ENCODE results near the gene GINM1.
A peak's percentile ranks its signal among the peaks of the same experiment; 100 is the strongest.

GINM1 gene

GRCh38 chr6:149558029-149558428 is 8.1 kb upstream of the GINM1 start:
- no peak overlapping the region for H4K8ac ChIP-seq (ENCODE audit: low read depth, low read length)
- H3K4me1 ChIP-seq (ENCODE audit: control insufficient read depth in 1 of 2, insufficient read depth in 2 of 2, low read length in 2 of 2), result no peaks in the 10 kb centered on the region
- no peak overlapping the region for H2BK12ac ChIP-seq (ENCODE audit: low read length)

GRCh38 chr6:149559389-149559788 is 6.8 kb upstream of the GINM1 start:
- H3K79me2 ChIP-seq (ENCODE audit: control insufficient read depth, insufficient read depth, low read length, poor library complexity), result no peaks in the 10 kb centered on the region
- WGBS (ENCODE audit: extremely low coverage, insufficient coverage, insufficient read length), result no CpG with 5 or more reads among the region's 2 CpGs
- H3K23ac ChIP-seq (ENCODE audit: low read length), result no peak overlapping the region
- H3K4me3 ChIP-seq (ENCODE audit: low read depth, low read length), result no peak overlapping the region
- H2AFZ ChIP-seq (ENCODE audit: insufficient read depth, low read length, poor library complexity), result no peak overlapping the region
- H4K8ac ChIP-seq (ENCODE audit: low read depth, low read length), result no peak overlapping the region
- no peak for DNase-seq
- no peaks in the 10 kb centered on the region for H3K79me1 ChIP-seq (ENCODE audit: low read length)
- H3K4ac ChIP-seq (ENCODE audit: low read depth, low read length), result no peak overlapping the region
- H3K14ac ChIP-seq (ENCODE audit: low read length), result no peak overlapping the region
- no peak overlapping the region for H2BK5ac ChIP-seq (ENCODE audit: low read depth, low read length, poor library complexity)
- H3K36me3 ChIP-seq (ENCODE audit: control insufficient read depth in 1 of 2, insufficient read depth in 2 of 2, low read length in 2 of 2), result no peaks in the 10 kb centered on the region
- H3K27ac ChIP-seq (ENCODE audit: low read depth, low read length), result no peak overlapping the region
- H2AK5ac ChIP-seq (ENCODE audit: low read length), result no peak overlapping the region
- no peaks in the 10 kb centered on the region for H3K9me3 ChIP-seq (ENCODE audit: insufficient read depth, low read depth, low read length)
- H4K12ac ChIP-seq (ENCODE audit: low read depth, low read length), result no peak overlapping the region
- H3K4me2 ChIP-seq (ENCODE audit: low read length), result no peak overlapping the region
- no peak overlapping the region for H4K91ac ChIP-seq (ENCODE audit: low read depth, low read length)
- no peaks in the 10 kb centered on the region for H3K4me1 ChIP-seq (ENCODE audit: control insufficient read depth in 1 of 2, insufficient read depth in 2 of 2, low read length in 2 of 2)
- H2BK120ac ChIP-seq (ENCODE audit: insufficient read depth, low read length, poor library complexity), result no peak overlapping the region
- H3K18ac ChIP-seq (ENCODE audit: low read length), result no peak overlapping the region
- H3K9ac ChIP-seq (ENCODE audit: low read length), result no peak overlapping the region
- no peak overlapping the region for H2BK12ac ChIP-seq (ENCODE audit: low read length)
- H3K27me3 ChIP-seq (ENCODE audit: insufficient read depth, low read length), result no peaks in the 10 kb centered on the region

More at GRCh38 chr6:149558029-149558428, 8.1 kb upstream of the GINM1 start:
- no peaks in the 10 kb centered on the region for H3K27me3 ChIP-seq (ENCODE audit: insufficient read depth, low read length)
- no peak overlapping the region for H3K4ac ChIP-seq (ENCODE audit: low read depth, low read length)
- H3K79me2 ChIP-seq (ENCODE audit: control insufficient read depth, insufficient read depth, low read length, poor library complexity), result no peaks in the 10 kb centered on the region
- no peak overlapping the region for H2AFZ ChIP-seq (ENCODE audit: insufficient read depth, low read length, poor library complexity)
- no peak overlapping the region for H3K27ac ChIP-seq (ENCODE audit: low read depth, low read length)
- no peak overlapping the region for H4K91ac ChIP-seq (ENCODE audit: low read depth, low read length)
- no peak overlapping the region for H3K23ac ChIP-seq (ENCODE audit: low read length)
- no peak overlapping the region for H4K12ac ChIP-seq (ENCODE audit: low read depth, low read length)
- no peak overlapping the region for H3K18ac ChIP-seq (ENCODE audit: low read length)
- H2AK5ac ChIP-seq (ENCODE audit: low read length), result no peak overlapping the region
- H3K9ac ChIP-seq (ENCODE audit: low read length), result no peak overlapping the region
- H3K4me3 ChIP-seq (ENCODE audit: low read depth, low read length), result no peak overlapping the region
- H3K79me1 ChIP-seq (ENCODE audit: low read length), result no peaks in the 10 kb centered on the region
- no peaks in the 10 kb centered on the region for H3K36me3 ChIP-seq (ENCODE audit: control insufficient read depth in 1 of 2, insufficient read depth in 2 of 2, low read length in 2 of 2)
- no peaks in the 10 kb centered on the region for H3K9me3 ChIP-seq (ENCODE audit: insufficient read depth, low read depth, low read length)
- no peak overlapping the region for H3K14ac ChIP-seq (ENCODE audit: low read length)
- no peak overlapping the region for H2BK120ac ChIP-seq (ENCODE audit: insufficient read depth, low read length, poor library complexity)
- no peak overlapping the region for H2BK5ac ChIP-seq (ENCODE audit: low read depth, low read length, poor library complexity)
- no peak overlapping the region for H3K4me2 ChIP-seq (ENCODE audit: low read length)
- no peak for DNase-seq

GRCh38 chr6:149560736-149561135 is 5.4 kb upstream of the GINM1 start:
- no CpG with 5 or more reads among the region's 3 CpGs for WGBS (ENCODE audit: extremely low coverage, insufficient coverage, insufficient read length)
- no peaks in the 10 kb centered on the region for H3K79me1 ChIP-seq (ENCODE audit: low read length)
- H2BK120ac ChIP-seq (ENCODE audit: insufficient read depth, low read length, poor library complexity), result no peak overlapping the region
- H4K8ac ChIP-seq (ENCODE audit: low read depth, low read length), result no peak overlapping the region
- no peak overlapping the region for H3K4me3 ChIP-seq (ENCODE audit: low read depth, low read length)
- no peak overlapping the region for H3K4me2 ChIP-seq (ENCODE audit: low read length)
- peak in 1 of 2 donors; percentile 47 for DNase-seq
- H3K27me3 ChIP-seq (ENCODE audit: insufficient read depth, low read length), result no peaks in the 10 kb centered on the region
- no peak overlapping the region for H3K9ac ChIP-seq (ENCODE audit: low read length)
- H3K14ac ChIP-seq (ENCODE audit: low read length), result no peak overlapping the region
- H3K4me1 ChIP-seq (ENCODE audit: control insufficient read depth in 1 of 2, insufficient read depth in 2 of 2, low read length in 2 of 2), result no peaks in the 10 kb centered on the region
- H2BK5ac ChIP-seq (ENCODE audit: low read depth, low read length, poor library complexity), result no peak overlapping the region
- H3K18ac ChIP-seq (ENCODE audit: low read length), result no peak overlapping the region
- no peak overlapping the region for H4K91ac ChIP-seq (ENCODE audit: low read depth, low read length)
- H4K12ac ChIP-seq (ENCODE audit: low read depth, low read length), result no peak overlapping the region
- H3K4ac ChIP-seq (ENCODE audit: low read depth, low read length), result no peak overlapping the region
- H3K27ac ChIP-seq (ENCODE audit: low read depth, low read length), result no peak overlapping the region
- no peak overlapping the region for H2AFZ ChIP-seq (ENCODE audit: insufficient read depth, low read length, poor library complexity)
- H3K36me3 ChIP-seq (ENCODE audit: control insufficient read depth in 1 of 2, insufficient read depth in 2 of 2, low read length in 2 of 2), result no peaks in the 10 kb centered on the region
- no peaks in the 10 kb centered on the region for H3K79me2 ChIP-seq (ENCODE audit: control insufficient read depth, insufficient read depth, low read length, poor library complexity)
- H2AK5ac ChIP-seq (ENCODE audit: low read length), result no peak overlapping the region
- no peaks in the 10 kb centered on the region for H3K9me3 ChIP-seq (ENCODE audit: insufficient read depth, low read depth, low read length)
- no peak overlapping the region for H3K23ac ChIP-seq (ENCODE audit: low read length)
- H2BK12ac ChIP-seq (ENCODE audit: low read length), result no peak overlapping the region

GRCh38 chr6:149563203-149563927 is 2.8 kb upstream of the GINM1 start:
- no CpG with 5 or more reads among the region's 5 CpGs for WGBS (ENCODE audit: extremely low coverage, insufficient coverage, insufficient read length)

More at GRCh38 chr6:149563203-149563927, 2.8 kb upstream of the GINM1 start:
- H3K4me1 ChIP-seq (ENCODE audit: control insufficient read depth in 1 of 2, insufficient read depth in 2 of 2, low read length in 2 of 2), result no peaks in the 10 kb centered on the region
- H4K12ac ChIP-seq (ENCODE audit: low read depth, low read length), result no peak overlapping the region
- H2BK12ac ChIP-seq (ENCODE audit: low read length), result no peak overlapping the region
- no peak overlapping the region for H3K4me3 ChIP-seq (ENCODE audit: low read depth, low read length)
- H2BK120ac ChIP-seq (ENCODE audit: insufficient read depth, low read length, poor library complexity), result no peak overlapping the region
- no peak overlapping the region for H3K4me2 ChIP-seq (ENCODE audit: low read length)
- peaks cover 7% of the 10 kb centered on the region for H3K79me1 ChIP-seq (ENCODE audit: low read length)
- H2AK5ac ChIP-seq (ENCODE audit: low read length), result no peak overlapping the region
- H3K27ac ChIP-seq (ENCODE audit: low read depth, low read length), result no peak overlapping the region
- no peak overlapping the region for H3K9ac ChIP-seq (ENCODE audit: low read length)
- H3K18ac ChIP-seq (ENCODE audit: low read length), result no peak overlapping the region
- H3K27me3 ChIP-seq (ENCODE audit: insufficient read depth, low read length), result no peaks in the 10 kb centered on the region
- H3K23ac ChIP-seq (ENCODE audit: low read length), result no peak overlapping the region
- H3K79me2 ChIP-seq (ENCODE audit: control insufficient read depth, insufficient read depth, low read length, poor library complexity), result peaks cover 7% of the 10 kb centered on the region
- peak; percentile 40 to 61 for DNase-seq
- no peak overlapping the region for H3K4ac ChIP-seq (ENCODE audit: low read depth, low read length)
- H3K14ac ChIP-seq (ENCODE audit: low read length), result no peak overlapping the region
- H3K9me3 ChIP-seq (ENCODE audit: insufficient read depth, low read depth, low read length), result no peaks in the 10 kb centered on the region
- no peak overlapping the region for H4K8ac ChIP-seq (ENCODE audit: low read depth, low read length)
- H4K91ac ChIP-seq (ENCODE audit: low read depth, low read length), result no peak overlapping the region
- H2BK5ac ChIP-seq (ENCODE audit: low read depth, low read length, poor library complexity), result no peak overlapping the region
- no peak overlapping the region for H2AFZ ChIP-seq (ENCODE audit: insufficient read depth, low read length, poor library complexity)
- H3K36me3 ChIP-seq (ENCODE audit: control insufficient read depth in 1 of 2, insufficient read depth in 2 of 2, low read length in 2 of 2), result no peaks in the 10 kb centered on the region
